Measurements from ENCODE around the gene KCNJ6. TPM values are rescaled to one million over a fixed set of nuclear protein-coding genes. Genes with fewer than 3 reads are reported as not detected.
A peak's percentile ranks its signal among the peaks of the same experiment; 100 is the strongest.

The KCNJ6 gene
- total and polyA plus RNA-seq, 2 of the 8 experiments (the other 6 are each of a cell fraction or from before 2014, with no cell fraction given) = 0.51 to 1.2 TPM

- H3K9me3 ChIP-seq (ENCODE audit: insufficient read depth in 2 of 2, low read depth in 1 of 2, low read length in 1 of 2) = no peaks in the 10 kb centered on the region
- H2BK15ac ChIP-seq (ENCODE audit: low read length) = no peak overlapping the region
- 96% methylated on average over 2 of the region's 2 CpGs; no CpG with 5 or more reads in 1 of the 2 experiments for WGBS, 2 experiments (ENCODE audit: extremely low coverage in 1 of 2, insufficient coverage in 1 of 2, insufficient read length in 1 of 2, insufficient replicate concordance in 2 of 2, low coverage in 1 of 2, low lambda C conversion rate in 2 of 2, missing lambda C conversion rate in 1 of 2)
- H3K4ac ChIP-seq (replicated peaks; ENCODE audit: insufficient read length, low read depth, low read length) = no peak overlapping the region
- H3K9ac ChIP-seq (replicated peaks in 1 of 4; ENCODE audit: extremely low read depth in 1 of 4, low read depth in 3 of 4, low read length in 3 of 4) = no peak overlapping the region
- no peak overlapping the region for H2BK12ac ChIP-seq (ENCODE audit: low read depth, low read length)
- H4K91ac ChIP-seq (replicated peaks; ENCODE audit: insufficient read length, low read length) = no peak overlapping the region
- H3K79me1 ChIP-seq (ENCODE audit: low read depth, low read length) = no peaks in the 10 kb centered on the region
- no peak overlapping the region for H4K8ac ChIP-seq (ENCODE audit: extremely low read depth, insufficient read depth, low read length)
- no peak for FAIRE-seq
- peaks cover 0 to 2% (median 0%) of the 10 kb centered on the region in 4 experiments; a peak in 1 of 7 replicates for H3K4me1 ChIP-seq (replicated peaks in 1 of 4; ENCODE audit: control insufficient read depth in 3 of 4, insufficient read depth in 4 of 4, low read length in 3 of 4)
- no peak overlapping the region for H2BK20ac ChIP-seq (ENCODE audit: low read length)
- no peak overlapping the region for H3K4me3 ChIP-seq (ENCODE audit: extremely low read depth in 1 of 4, insufficient read depth in 2 of 4, low read depth in 3 of 4, low read length in 4 of 4)
- H3K18ac ChIP-seq (ENCODE audit: extremely low read depth, low read length) = no peak overlapping the region
- H3K27me3 ChIP-seq (replicated peaks in 1 of 4; ENCODE audit: control insufficient read depth in 3 of 4, extremely low read depth in 1 of 4, insufficient read depth in 3 of 4, low read length in 3 of 4) = no peaks in the 10 kb centered on the region
- H3K27ac ChIP-seq (ENCODE audit: low read depth, low read length) = no peak overlapping the region
- H2BK120ac ChIP-seq (replicated peaks; ENCODE audit: low read depth, low read length) = no peak overlapping the region
- H3K14ac ChIP-seq (ENCODE audit: insufficient read length) = no peak overlapping the region
- no peak overlapping the region for H4K5ac ChIP-seq (ENCODE audit: insufficient read length, low read depth, low read length)
- H3K4me2 ChIP-seq (ENCODE audit: insufficient read depth in 1 of 2, low read depth in 2 of 2, low read length in 2 of 2) = no peak overlapping the region
- ChIA-PET POLR2A (ENCODE audit: partially characterized antibody) (no interaction called here), CTCF (ENCODE audit: partially characterized antibody) (no interaction called here)
- H3K23me2 ChIP-seq (ENCODE audit: low read depth, low read length) = no peaks in the 10 kb centered on the region
- no peak overlapping the region for H2AFZ ChIP-seq (ENCODE audit: low read length)
- no peak overlapping the region for H2BK5ac ChIP-seq (ENCODE audit: low read depth, low read length)
- no peak overlapping the region for H2AK5ac ChIP-seq (ENCODE audit: low read depth, low read length)
- H3K23ac ChIP-seq (ENCODE audit: insufficient read length) = no peak overlapping the region
- H3K56ac ChIP-seq (replicated peaks; ENCODE audit: insufficient read length, low read depth, low read length) = no peak overlapping the region
- H3K79me2 ChIP-seq (ENCODE audit: control insufficient read depth in 1 of 2, insufficient read depth in 2 of 2, low read length in 2 of 2) = no peaks in the 10 kb centered on the region
- no peaks in the 10 kb centered on the region for H4K20me1 ChIP-seq (replicated peaks in 1 of 2; ENCODE audit: control insufficient read depth in 1 of 2, insufficient read depth in 2 of 2, low read length in 2 of 2)
- peak in 1 of 2 experiments; percentile 27 for DNase-seq (ENCODE audit: low read depth in 1 of 2, low spot score in 2 of 2)
- no peaks in the 10 kb centered on the region for H3K36me3 ChIP-seq (ENCODE audit: control insufficient read depth in 2 of 4, insufficient read depth in 4 of 4, low read length in 3 of 4)
- TF ChIP-seq CHD1 (IDR thresholded peaks at IDR 0.05; ENCODE audit: low read depth, low read length) = no peak
- TF ChIP-seq ATF3 (IDR thresholded peaks at IDR 0.05; ENCODE audit: insufficient read depth, low read depth, low read length) = no peak
- TF ChIP-seq MAFK (IDR thresholded peaks at IDR 0.05; ENCODE audit: low read depth, low read length) = no peak
- TF ChIP-seq ZNF274 (IDR thresholded peaks at IDR 0.05; ENCODE audit: borderline replicate concordance, extremely low read depth, low read length) = no peak
- TF ChIP-seq BRCA1 (IDR thresholded peaks at IDR 0.05; ENCODE audit: low read depth, low read length) = no peak
- TF ChIP-seq E2F6 (IDR thresholded peaks at IDR 0.05) = no peak
- no peak for TF ChIP-seq GTF2F1 (IDR thresholded peaks at IDR 0.05; ENCODE audit: borderline replicate concordance, low read depth, low read length)
- TF ChIP-seq EZH2 (IDR thresholded peaks at IDR 0.05; ENCODE audit: low read depth, low read length, severe bottlenecking) = no peak
- no peak for TF ChIP-seq EP300 (IDR thresholded peaks at IDR 0.05; ENCODE audit: borderline replicate concordance in 1 of 2, low read depth in 2 of 2, low read length in 2 of 2)
- TF ChIP-seq TBP (IDR thresholded peaks at IDR 0.05; ENCODE audit: low read depth, low read length) = no peak
- TF ChIP-seq YY1 (IDR thresholded peaks at IDR 0.05; ENCODE audit: low read depth, low read length) = no peak
- TF ChIP-seq POLR2A (IDR thresholded peaks at IDR 0.05; ENCODE audit: control extremely low read depth in 1 of 2, low read depth in 2 of 2, low read length in 2 of 2) = no peak
- TF ChIP-seq KDM1A (IDR thresholded peaks at IDR 0.05; ENCODE audit: borderline replicate concordance, low read length) = no peak
- TF ChIP-seq POLR2AphosphoS5 (IDR thresholded peaks at IDR 0.05; ENCODE audit: low read depth, low read length) = no peak
These were observed 54.7 kb downstream of the KCNJ6 start for GRCh38 chr21:37861561-37861960.
